ENCODE measurements around the gene KCNMB1.

KCNMB1 gene

DNA sequence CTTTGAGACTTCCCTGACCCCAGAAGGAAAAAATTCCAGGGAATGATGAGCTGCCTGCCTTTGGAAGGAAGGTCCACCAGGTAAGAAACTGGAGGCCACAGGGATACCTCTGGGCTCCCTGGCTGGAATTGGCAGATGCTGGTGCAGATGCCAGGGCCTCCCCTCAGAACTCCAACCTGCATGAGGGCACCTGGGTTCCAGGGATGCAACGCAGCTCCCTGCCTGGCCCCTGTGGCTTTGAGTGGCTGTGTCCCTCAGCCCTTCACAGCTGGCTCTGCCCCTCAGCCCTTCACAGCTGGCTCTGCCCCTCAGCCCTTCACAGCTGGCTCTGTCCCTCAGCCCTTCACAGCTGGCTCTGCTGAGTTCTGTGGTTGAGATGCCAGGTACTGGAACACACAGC, 13.9 kb downstream of the KCNMB1 start:
- no peak for DNase-seq (ENCODE audit: extremely low read depth, low read depth)
- TF ChIP-seq, protein P1, sequence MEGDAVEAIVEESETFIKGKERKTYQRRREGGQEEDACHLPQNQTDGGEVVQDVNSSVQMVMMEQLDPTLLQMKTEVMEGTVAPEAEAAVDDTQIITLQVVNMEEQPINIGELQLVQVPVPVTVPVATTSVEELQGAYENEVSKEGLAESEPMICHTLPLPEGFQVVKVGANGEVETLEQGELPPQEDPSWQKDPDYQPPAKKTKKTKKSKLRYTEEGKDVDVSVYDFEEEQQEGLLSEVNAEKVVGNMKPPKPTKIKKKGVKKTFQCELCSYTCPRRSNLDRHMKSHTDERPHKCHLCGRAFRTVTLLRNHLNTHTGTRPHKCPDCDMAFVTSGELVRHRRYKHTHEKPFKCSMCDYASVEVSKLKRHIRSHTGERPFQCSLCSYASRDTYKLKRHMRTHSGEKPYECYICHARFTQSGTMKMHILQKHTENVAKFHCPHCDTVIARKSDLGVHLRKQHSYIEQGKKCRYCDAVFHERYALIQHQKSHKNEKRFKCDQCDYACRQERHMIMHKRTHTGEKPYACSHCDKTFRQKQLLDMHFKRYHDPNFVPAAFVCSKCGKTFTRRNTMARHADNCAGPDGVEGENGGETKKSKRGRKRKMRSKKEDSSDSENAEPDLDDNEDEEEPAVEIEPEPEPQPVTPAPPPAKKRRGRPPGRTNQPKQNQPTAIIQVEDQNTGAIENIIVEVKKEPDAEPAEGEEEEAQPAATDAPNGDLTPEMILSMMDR (IDR thresholded peaks at IDR 0.05; ENCODE audit: low read depth, low read length, missing control alignments), result no peak
- no peak overlapping the region for H3K4me3 ChIP-seq (replicated peaks; ENCODE audit: low read depth, low read length)

DNA sequence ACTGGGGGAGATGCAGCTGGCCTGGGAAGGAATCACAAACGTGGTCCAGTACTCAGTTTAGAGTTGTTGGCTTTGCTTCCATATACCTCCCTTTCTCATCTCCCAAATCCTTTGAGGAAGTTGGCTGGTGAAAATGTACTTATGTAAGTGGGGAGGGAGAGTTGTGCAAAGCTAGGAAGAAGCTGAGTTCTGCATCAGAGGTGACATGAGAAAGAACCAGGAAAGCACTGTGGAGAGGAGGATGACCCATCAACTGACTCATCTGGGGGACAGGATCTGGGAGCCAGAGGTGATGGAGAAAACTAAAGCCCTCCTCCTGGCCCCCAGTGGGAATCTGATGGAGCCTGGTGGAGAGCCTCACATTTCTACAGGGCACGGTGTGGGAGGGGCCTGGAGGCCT, 16.2 kb downstream of the KCNMB1 start:
- H3K4me3 ChIP-seq (replicated peaks; ENCODE audit: low read depth, low read length), result no peak overlapping the region
- TF ChIP-seq, protein P1 (IDR thresholded peaks at IDR 0.05; ENCODE audit: low read depth, low read length, missing control alignments), result no peak
- no peak for DNase-seq (ENCODE audit: extremely low read depth, low read depth)

DNA sequence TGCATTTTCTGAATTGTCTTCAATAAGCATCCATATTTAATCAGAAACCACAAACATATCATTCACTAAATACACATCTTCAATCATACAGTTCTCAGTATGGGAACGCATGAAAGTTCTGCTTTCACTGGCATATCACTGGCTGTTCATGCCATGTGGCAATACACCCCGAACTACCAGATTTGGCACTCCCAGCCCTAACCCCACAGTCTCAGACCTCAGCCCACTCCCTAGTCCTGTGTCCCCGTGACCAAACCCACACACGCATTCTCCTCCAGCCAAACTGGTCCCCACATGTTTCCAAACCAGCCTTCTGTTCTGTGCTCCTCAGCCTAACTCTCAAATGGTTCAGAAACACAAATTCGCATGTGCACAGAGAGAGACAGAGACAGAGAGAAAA, 20.6 kb downstream of the KCNMB1 start:
- TF ChIP-seq, protein P1 (IDR thresholded peaks at IDR 0.05; ENCODE audit: low read depth, low read length, missing control alignments), result no peak
- DNase-seq (ENCODE audit: extremely low read depth, low read depth), result no peak
- no peak overlapping the region for H3K4me3 ChIP-seq (replicated peaks; ENCODE audit: low read depth, low read length)

DNA sequence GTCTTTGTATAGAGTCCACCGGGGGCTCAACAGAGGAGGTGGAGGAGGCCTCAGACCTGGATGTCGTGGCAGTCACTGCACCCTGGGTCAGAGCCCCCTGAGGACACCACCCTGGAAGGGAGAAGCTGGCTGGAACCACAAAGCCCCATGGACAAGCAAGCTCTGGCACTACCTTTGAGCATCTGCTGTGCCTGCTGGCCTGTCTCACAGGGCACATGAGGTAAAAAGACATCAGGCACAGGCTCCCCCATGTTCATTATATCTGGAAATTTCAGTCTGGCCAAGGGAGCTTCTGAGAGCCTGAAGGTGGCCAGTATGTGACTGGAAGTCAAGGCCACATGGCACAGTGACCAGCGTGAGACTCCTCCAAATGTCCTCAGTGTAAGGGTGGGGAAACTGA, 22.9 kb downstream of the KCNMB1 start:
- DNase-seq (ENCODE audit: extremely low read depth, low read depth), result no peak
- H3K4me3 ChIP-seq (replicated peaks; ENCODE audit: low read depth, low read length), result no peak overlapping the region
- TF ChIP-seq, protein P1 (IDR thresholded peaks at IDR 0.05; ENCODE audit: low read depth, low read length, missing control alignments), result no peak

DNA sequence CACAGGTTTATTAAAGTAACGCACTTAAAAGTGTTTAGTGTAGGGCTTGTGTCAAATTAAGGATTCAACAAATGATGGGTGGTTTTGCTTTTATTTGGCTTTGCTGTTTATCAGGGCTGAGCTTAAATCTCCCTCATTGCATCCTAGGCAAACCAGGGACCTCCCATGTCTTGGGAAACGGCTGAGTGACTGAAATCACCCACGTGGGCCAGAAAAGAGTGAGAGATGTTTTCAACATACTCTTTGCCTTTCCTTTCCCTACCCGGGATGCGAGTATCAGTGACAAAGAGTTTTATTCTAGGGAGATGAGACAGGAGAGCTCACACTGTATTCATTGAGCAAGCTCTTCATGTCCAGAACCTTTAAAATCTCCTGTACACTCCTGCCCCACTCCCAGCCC, 23.3 kb downstream of the KCNMB1 start:
- DNase-seq (ENCODE audit: extremely low read depth, low read depth), result no peak
- H3K4me3 ChIP-seq (replicated peaks; ENCODE audit: low read depth, low read length), result no peak overlapping the region
- TF ChIP-seq, protein P1 (IDR thresholded peaks at IDR 0.05; ENCODE audit: low read depth, low read length, missing control alignments), result no peak

DNA sequence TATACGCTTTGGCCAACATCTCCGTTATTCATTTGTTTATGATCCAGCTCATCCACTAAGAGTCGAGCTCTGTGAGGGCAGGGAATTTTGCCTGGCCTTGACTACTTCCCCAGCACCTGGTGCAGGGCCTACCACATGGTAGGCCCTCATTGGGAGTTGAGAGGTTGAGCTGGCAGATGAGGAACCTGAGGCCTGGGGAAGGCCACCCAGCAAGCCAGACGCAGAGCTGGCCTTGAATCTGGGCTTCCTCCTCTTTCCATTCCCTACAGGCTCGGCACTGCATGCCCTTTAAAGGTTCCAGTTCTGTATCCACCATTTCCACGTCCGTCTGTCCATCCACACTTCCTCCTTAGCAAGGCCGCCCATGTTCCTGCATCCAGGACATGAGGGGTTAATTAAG, 24.2 kb downstream of the KCNMB1 start:
- TF ChIP-seq, protein P1 (IDR thresholded peaks at IDR 0.05; ENCODE audit: low read depth, low read length, missing control alignments), result no peak
- no peak overlapping the region for H3K4me3 ChIP-seq (replicated peaks; ENCODE audit: low read depth, low read length)
- DNase-seq (ENCODE audit: extremely low read depth, low read depth), result no peak

DNA sequence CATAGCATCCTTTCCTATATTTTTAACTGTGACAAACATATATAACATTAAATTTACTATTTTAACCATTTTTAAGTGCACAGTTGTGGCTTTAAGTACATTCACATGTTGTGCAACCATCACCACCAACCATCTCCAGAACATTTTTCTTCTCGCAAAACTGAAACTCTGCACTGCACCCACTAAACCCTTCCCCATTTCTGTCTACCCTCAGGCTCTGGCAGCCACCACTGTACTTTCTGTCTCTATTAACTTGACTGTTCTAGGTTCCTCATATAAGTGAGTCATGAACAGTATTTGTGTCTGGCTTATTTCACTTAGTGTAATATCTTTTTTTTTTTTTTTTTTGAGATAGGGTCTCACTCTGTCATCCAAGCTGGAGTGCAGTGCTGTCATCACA, 25.5 kb downstream of the KCNMB1 start:
- no peak overlapping the region for H3K4me3 ChIP-seq (replicated peaks; ENCODE audit: low read depth, low read length)
- no peak for DNase-seq (ENCODE audit: extremely low read depth, low read depth)
- TF ChIP-seq, protein P1 (IDR thresholded peaks at IDR 0.05; ENCODE audit: low read depth, low read length, missing control alignments), result no peak
